ENCODE data around the gene MBNL2.

DNA sequence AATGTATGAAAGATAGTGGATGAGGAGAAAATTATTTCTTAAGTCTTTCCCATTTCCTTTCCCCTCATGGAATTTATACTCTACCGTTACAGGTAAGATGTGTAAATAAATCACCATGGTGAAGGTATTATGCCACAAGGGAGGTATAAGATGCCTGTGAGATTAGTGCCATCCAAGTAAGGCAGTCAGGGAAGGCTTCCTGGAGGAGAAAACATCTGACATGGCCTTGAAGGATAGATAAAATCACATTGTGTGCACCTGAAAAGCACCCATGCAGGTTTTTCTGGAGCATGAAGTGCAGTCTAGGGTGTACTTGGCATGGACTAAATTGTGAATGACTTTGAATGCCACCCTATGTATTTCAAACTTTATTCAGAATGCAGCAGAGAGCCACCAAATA is 15.3 kb downstream of the MBNL2 start:
- TF ChIP-seq, protein P1, sequence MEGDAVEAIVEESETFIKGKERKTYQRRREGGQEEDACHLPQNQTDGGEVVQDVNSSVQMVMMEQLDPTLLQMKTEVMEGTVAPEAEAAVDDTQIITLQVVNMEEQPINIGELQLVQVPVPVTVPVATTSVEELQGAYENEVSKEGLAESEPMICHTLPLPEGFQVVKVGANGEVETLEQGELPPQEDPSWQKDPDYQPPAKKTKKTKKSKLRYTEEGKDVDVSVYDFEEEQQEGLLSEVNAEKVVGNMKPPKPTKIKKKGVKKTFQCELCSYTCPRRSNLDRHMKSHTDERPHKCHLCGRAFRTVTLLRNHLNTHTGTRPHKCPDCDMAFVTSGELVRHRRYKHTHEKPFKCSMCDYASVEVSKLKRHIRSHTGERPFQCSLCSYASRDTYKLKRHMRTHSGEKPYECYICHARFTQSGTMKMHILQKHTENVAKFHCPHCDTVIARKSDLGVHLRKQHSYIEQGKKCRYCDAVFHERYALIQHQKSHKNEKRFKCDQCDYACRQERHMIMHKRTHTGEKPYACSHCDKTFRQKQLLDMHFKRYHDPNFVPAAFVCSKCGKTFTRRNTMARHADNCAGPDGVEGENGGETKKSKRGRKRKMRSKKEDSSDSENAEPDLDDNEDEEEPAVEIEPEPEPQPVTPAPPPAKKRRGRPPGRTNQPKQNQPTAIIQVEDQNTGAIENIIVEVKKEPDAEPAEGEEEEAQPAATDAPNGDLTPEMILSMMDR (IDR thresholded peaks at IDR 0.05): no peak
- TF ChIP-seq POLR2A (IDR thresholded peaks at IDR 0.05) (no peak), POLR2AphosphoS5 (IDR thresholded peaks at IDR 0.05) (no peak)
